OCI-LY3 (cell line): Measurements from ENCODE around the gene SCUBE2.

Source experiments
- H2AFZ ChIP-seq: fragments of 200-600, 300-600 bp; shearing (Covaris generic); 2 replicates; pipeline ENCODE4 v1.6.0; 2014; ENCODE audit warnings: antibody characterized with exemption, low read depth, low read length
- H3K27ac ChIP-seq: fragments of 200-600, 300-600 bp; sonication (generic); 2 replicates; pipeline ENCODE4 v1.5.1; 2014; ENCODE audit warnings: mild to moderate bottlenecking, low read length, moderate library complexity, mixed read lengths
- H3K27me3 ChIP-seq: fragments of 200-600, 300-600 bp; sonication (generic); 2 replicates; pipeline ENCODE4 v1.6.1; 2014; ENCODE audit warnings: low read depth, low read length, mixed read lengths
- H3K36me3 ChIP-seq: fragments of 200-600, 300-600 bp; sonication (generic); replicated peaks from 2 replicates; pipeline ENCODE3; 2014; ENCODE audit warnings: low read depth, low read length, mixed read lengths
- H3K4me1 ChIP-seq: fragments of 300-600, 200-600 bp; sonication (generic); 2 replicates; pipeline ENCODE4 v1.6.1; 2014; ENCODE audit warnings: low read length, mixed read lengths
- H3K4me2 ChIP-seq: fragments of 200-600, 300-600 bp; sonication (generic); 2 replicates; pipeline ENCODE4 v1.6.1; 2014; ENCODE audit warnings: low read length, mixed read lengths
- H3K4me3 ChIP-seq: fragments of 300-600, 200-600 bp; sonication (generic); 2 replicates; pipeline ENCODE4 v1.5.1; 2014; ENCODE audit warnings: antibody characterized with exemption, mild to moderate bottlenecking, low read length, moderate library complexity
- H3K79me2 ChIP-seq: fragments of 300-600, 200-600 bp; shearing (Covaris generic); 2 replicates; pipeline ENCODE4 v1.6.1; 2014; ENCODE audit warnings: mild to moderate bottlenecking, low read length, mixed read lengths
- H3K9ac ChIP-seq: fragments of 300-600, 200-600 bp; shearing (Covaris generic); 2 replicates; pipeline ENCODE4 v1.6.0; 2014; ENCODE audit warnings: mild to moderate bottlenecking, low read length, moderate library complexity
- H3K9me3 ChIP-seq: fragments of 200-600, 300-600 bp; shearing (Covaris generic); 2 replicates; pipeline ENCODE4 v1.6.1; 2014; ENCODE audit warnings: low read length, mixed read lengths; ENCODE audit not compliant: insufficient read depth
- H4K20me1 ChIP-seq: fragments of 200-600, 300-600 bp; sonication (generic); 2 replicates; pipeline ENCODE4 v1.6.1; 2016; ENCODE audit warnings: low read length, mixed read lengths; ENCODE audit not compliant: insufficient read depth
- EZH2phosphoT487 ChIP-seq: fragments of 200-600 bp; shearing (Covaris generic); IDR thresholded peaks from 2 replicates; pipeline ENCODE4 v1.6.1; 2018; ENCODE audit warnings: antibody characterized with exemption, mixed run types, low read depth
- TF ChIP-seq, protein P1 (sequence below): fragments of 200-600, 300-600 bp; sonication (generic); IDR thresholded peaks from 2 replicates; pipeline ENCODE4 v1.5.1; 2014; ENCODE audit warnings: antibody characterized with exemption, low read length, low read depth

SCUBE2 gene

DNA sequence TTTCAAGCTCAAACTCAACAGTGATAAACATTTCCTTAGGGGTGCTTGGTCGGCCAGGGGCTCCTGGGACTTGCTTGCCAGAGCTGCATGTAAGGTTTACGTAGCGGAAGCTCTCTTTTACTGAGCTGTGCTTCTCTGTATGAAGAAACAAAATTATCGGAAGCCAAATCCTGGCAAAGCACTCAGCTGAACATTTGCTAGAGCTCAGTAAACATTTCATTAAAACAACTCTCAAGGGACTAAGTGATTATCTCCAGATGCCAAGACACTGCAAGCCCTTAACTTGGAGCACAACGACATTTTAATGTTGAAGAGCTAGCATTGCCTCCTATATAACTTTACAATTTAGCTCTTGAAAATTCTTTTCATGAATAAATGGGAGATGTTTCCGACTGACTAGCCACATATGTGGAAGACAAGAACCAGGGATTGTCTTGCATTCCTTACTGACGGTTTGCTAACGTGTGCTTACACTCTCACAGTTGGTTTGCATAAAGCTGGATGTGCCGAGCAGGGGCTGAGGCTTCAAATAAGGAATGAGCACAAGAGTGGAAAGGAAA, 43.4 kb downstream of the SCUBE2 start:
- no peaks in the 10 kb centered on the region for H3K9me3 ChIP-seq
- no peak overlapping the region for H3K27ac ChIP-seq
- no peak overlapping the region for H3K4me3 ChIP-seq
- no peak for TF ChIP-seq EZH2phosphoT487
- TF ChIP-seq, protein P1, sequence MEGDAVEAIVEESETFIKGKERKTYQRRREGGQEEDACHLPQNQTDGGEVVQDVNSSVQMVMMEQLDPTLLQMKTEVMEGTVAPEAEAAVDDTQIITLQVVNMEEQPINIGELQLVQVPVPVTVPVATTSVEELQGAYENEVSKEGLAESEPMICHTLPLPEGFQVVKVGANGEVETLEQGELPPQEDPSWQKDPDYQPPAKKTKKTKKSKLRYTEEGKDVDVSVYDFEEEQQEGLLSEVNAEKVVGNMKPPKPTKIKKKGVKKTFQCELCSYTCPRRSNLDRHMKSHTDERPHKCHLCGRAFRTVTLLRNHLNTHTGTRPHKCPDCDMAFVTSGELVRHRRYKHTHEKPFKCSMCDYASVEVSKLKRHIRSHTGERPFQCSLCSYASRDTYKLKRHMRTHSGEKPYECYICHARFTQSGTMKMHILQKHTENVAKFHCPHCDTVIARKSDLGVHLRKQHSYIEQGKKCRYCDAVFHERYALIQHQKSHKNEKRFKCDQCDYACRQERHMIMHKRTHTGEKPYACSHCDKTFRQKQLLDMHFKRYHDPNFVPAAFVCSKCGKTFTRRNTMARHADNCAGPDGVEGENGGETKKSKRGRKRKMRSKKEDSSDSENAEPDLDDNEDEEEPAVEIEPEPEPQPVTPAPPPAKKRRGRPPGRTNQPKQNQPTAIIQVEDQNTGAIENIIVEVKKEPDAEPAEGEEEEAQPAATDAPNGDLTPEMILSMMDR: no peak
- H3K27me3 ChIP-seq: no peaks in the 10 kb centered on the region
- H2AFZ ChIP-seq: no peak overlapping the region
- H3K4me2 ChIP-seq: no peak overlapping the region
- H3K4me1 ChIP-seq: no peaks in the 10 kb centered on the region
- no peaks in the 10 kb centered on the region for H3K79me2 ChIP-seq
- no peak overlapping the region for H3K9ac ChIP-seq
- no peaks in the 10 kb centered on the region for H3K36me3 ChIP-seq
- H4K20me1 ChIP-seq: no peaks in the 10 kb centered on the region

DNA sequence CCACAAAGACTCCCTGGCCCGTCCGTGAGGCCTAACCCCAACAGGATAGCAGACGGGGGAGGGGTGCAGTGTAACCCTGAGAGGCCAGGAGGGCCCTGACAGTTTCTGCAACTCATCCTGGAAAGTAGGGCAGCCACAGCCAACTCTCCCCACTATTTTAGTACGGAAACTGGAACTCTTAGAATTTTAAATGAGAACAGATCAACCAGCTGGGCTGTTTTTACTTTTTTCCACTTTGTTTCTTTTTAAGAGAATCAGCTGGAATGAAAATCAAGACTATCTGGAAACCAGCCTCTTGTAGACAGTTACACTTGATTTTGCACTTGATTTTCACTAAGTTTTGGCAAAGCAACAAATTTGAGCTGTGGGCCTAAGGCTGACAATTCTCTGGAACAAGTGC, 44.9 kb downstream of the SCUBE2 start:
- H3K27ac ChIP-seq: no peak overlapping the region
- TF ChIP-seq, protein P1: no peak
- TF ChIP-seq EZH2phosphoT487: no peak
- no peak overlapping the region for H3K4me3 ChIP-seq
- H3K4me1 ChIP-seq: no peaks in the 10 kb centered on the region
- no peak overlapping the region for H2AFZ ChIP-seq
- no peak overlapping the region for H3K9ac ChIP-seq
- peaks cover 10% of the 10 kb centered on the region; the same call in 1 of the 2 replicates for H3K27me3 ChIP-seq
- no peaks in the 10 kb centered on the region for H3K79me2 ChIP-seq
- H4K20me1 ChIP-seq: no peaks in the 10 kb centered on the region
- no peak overlapping the region for H3K4me2 ChIP-seq
- no peaks in the 10 kb centered on the region for H3K36me3 ChIP-seq
- H3K9me3 ChIP-seq: no peaks in the 10 kb centered on the region

DNA sequence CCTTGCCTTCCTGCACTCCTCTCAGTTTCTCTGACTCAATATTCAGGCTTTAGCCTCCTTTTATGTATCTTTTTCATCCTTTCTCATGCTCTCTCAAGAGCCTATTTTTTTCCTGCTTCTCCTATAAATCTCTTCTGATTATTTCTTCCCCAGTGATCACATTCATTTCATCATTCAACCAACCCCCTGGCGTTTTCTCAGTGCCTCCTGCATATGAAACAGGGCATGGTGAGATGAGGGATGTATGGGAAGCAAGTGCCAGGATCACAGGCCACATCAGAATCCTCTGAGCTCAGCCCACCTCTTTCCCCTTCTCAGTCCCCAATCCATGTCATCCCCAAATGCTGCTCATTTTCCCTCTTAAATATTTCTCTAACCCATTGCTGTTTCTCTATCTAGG, 48.9 kb downstream of the SCUBE2 start:
- Histone ChIP-seq H3K9me3 (no peaks in the 10 kb centered on the region), H4K20me1 (no peaks in the 10 kb centered on the region), H3K4me2 (no peak overlapping the region), H3K36me3 (no peaks in the 10 kb centered on the region), H2AFZ (no peak overlapping the region), H3K9ac (no peak overlapping the region), H3K27ac (no peak overlapping the region), H3K79me2 (no peaks in the 10 kb centered on the region), H3K4me3 (no peak overlapping the region), H3K4me1 (peaks cover 5% of the 10 kb centered on the region; the same call in 1 of the 2 replicates), H3K27me3 (peaks cover 15% of the 10 kb centered on the region; the same call in 1 of the 2 replicates)
- TF ChIP-seq EZH2phosphoT487: no peak
- TF ChIP-seq, protein P1: no peak

DNA sequence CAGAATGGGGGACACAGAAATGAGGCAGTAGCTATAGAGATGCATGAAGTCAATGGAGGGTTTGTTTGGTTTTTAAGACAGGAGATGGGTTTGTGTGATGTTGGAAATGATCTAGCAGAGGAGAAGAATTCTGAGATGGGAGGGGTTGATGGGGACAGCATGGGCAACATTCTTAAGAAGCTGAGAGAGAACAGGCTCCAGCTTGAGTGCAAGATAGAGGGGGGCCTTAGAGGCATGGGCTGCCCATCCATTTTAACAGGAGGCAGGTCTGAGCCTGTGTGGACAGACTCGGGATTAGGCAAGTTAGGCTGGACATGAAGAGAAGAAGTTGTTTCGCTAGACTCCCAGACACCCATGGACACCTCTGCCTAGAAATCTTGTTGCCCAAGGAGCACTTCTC, 49.7 kb downstream of the SCUBE2 start:
- Histone ChIP-seq H3K79me2 (no peaks in the 10 kb centered on the region), H3K36me3 (no peaks in the 10 kb centered on the region), H3K4me3 (no peak overlapping the region), H2AFZ (no peak overlapping the region), H4K20me1 (no peaks in the 10 kb centered on the region), H3K27ac (no peak overlapping the region), H3K9ac (no peak overlapping the region), H3K9me3 (no peaks in the 10 kb centered on the region), H3K4me1 (peaks cover 5% of the 10 kb centered on the region; the same call in 1 of the 2 replicates), H3K27me3 (peaks cover 15% of the 10 kb centered on the region; the same call in 1 of the 2 replicates), H3K4me2 (no peak overlapping the region)
- TF ChIP-seq EZH2phosphoT487: no peak
- TF ChIP-seq, protein P1: no peak
